ENCODE results near the gene SCRT2.

Gene SCRT2

GRCh38 chr20:709991-710779, 34.6 kb upstream of the SCRT2 start:
- H3K9ac ChIP-seq (ENCODE audit: low read length), result no peak overlapping the region
- no peaks in the 10 kb centered on the region for H3K9me3 ChIP-seq (ENCODE audit: control insufficient read depth, low read length)
- H3K36me3 ChIP-seq (ENCODE audit: control insufficient read depth, insufficient read depth, low read length), result no peaks in the 10 kb centered on the region
- H3K4me1 ChIP-seq (ENCODE audit: control insufficient read depth, insufficient read depth, low read length), result no peaks in the 10 kb centered on the region
- peaks cover 32% of the 10 kb centered on the region for H3K27me3 ChIP-seq (ENCODE audit: control insufficient read depth, insufficient read depth, low read length)
- no peak overlapping the region for H3K4me3 ChIP-seq (ENCODE audit: low read length)

GRCh38 chr20:709423-709822, 33.8 kb upstream of the SCRT2 start:
- no peaks in the 10 kb centered on the region for H3K9me3 ChIP-seq (ENCODE audit: control insufficient read depth, low read length)
- H3K27me3 ChIP-seq (ENCODE audit: control insufficient read depth, insufficient read depth, low read length), result peaks cover 32% of the 10 kb centered on the region
- H3K4me1 ChIP-seq (ENCODE audit: control insufficient read depth, insufficient read depth, low read length), result no peaks in the 10 kb centered on the region
- H3K36me3 ChIP-seq (ENCODE audit: control insufficient read depth, insufficient read depth, low read length), result no peaks in the 10 kb centered on the region
- no peak overlapping the region for H3K4me3 ChIP-seq (ENCODE audit: low read length)
- H3K9ac ChIP-seq (ENCODE audit: low read length), result no peak overlapping the region

GRCh38 chr20:708956-709355, 33.4 kb upstream of the SCRT2 start:
- H3K36me3 ChIP-seq (ENCODE audit: control insufficient read depth, insufficient read depth, low read length), result no peaks in the 10 kb centered on the region
- peaks cover 32% of the 10 kb centered on the region for H3K27me3 ChIP-seq (ENCODE audit: control insufficient read depth, insufficient read depth, low read length)
- H3K9me3 ChIP-seq (ENCODE audit: control insufficient read depth, low read length), result no peaks in the 10 kb centered on the region
- no peak overlapping the region for H3K4me3 ChIP-seq (ENCODE audit: low read length)
- H3K9ac ChIP-seq (ENCODE audit: low read length), result no peak overlapping the region
- H3K4me1 ChIP-seq (ENCODE audit: control insufficient read depth, insufficient read depth, low read length), result no peaks in the 10 kb centered on the region

GRCh38 chr20:707451-708110, 32.0 kb upstream of the SCRT2 start:
- H3K4me1 ChIP-seq (ENCODE audit: control insufficient read depth, insufficient read depth, low read length), result no peaks in the 10 kb centered on the region
- no peaks in the 10 kb centered on the region for H3K36me3 ChIP-seq (ENCODE audit: control insufficient read depth, insufficient read depth, low read length)
- no peak overlapping the region for H3K9ac ChIP-seq (ENCODE audit: low read length)
- H3K4me3 ChIP-seq (ENCODE audit: low read length), result no peak overlapping the region
- H3K27me3 ChIP-seq (ENCODE audit: control insufficient read depth, insufficient read depth, low read length), result peaks cover 32% of the 10 kb centered on the region
- no peaks in the 10 kb centered on the region for H3K9me3 ChIP-seq (ENCODE audit: control insufficient read depth, low read length)

GRCh38 chr20:706366-706885, 30.8 kb upstream of the SCRT2 start:
- Histone ChIP-seq H3K4me3 (ENCODE audit: low read length) (no peak overlapping the region), H3K4me1 (ENCODE audit: control insufficient read depth, insufficient read depth, low read length) (no peaks in the 10 kb centered on the region), H3K27me3 (ENCODE audit: control insufficient read depth, insufficient read depth, low read length) (peaks cover 31% of the 10 kb centered on the region), H3K36me3 (ENCODE audit: control insufficient read depth, insufficient read depth, low read length) (no peaks in the 10 kb centered on the region), H3K9me3 (ENCODE audit: control insufficient read depth, low read length) (no peaks in the 10 kb centered on the region), H3K9ac (ENCODE audit: low read length) (no peak overlapping the region)

- no peaks in the 10 kb centered on the region for H3K9me3 ChIP-seq (ENCODE audit: control insufficient read depth, low read length)
- no peak overlapping the region for H3K9ac ChIP-seq (ENCODE audit: low read length)
- H3K27me3 ChIP-seq (ENCODE audit: control insufficient read depth, insufficient read depth, low read length), result peaks cover 16% of the 10 kb centered on the region
- no peak overlapping the region for H3K4me3 ChIP-seq (ENCODE audit: low read length)
- H3K4me1 ChIP-seq (ENCODE audit: control insufficient read depth, insufficient read depth, low read length), result no peaks in the 10 kb centered on the region
- H3K36me3 ChIP-seq (ENCODE audit: control insufficient read depth, insufficient read depth, low read length), result no peaks in the 10 kb centered on the region
Observed at GRCh38 chr20:704726-705125, 29.1 kb upstream of the SCRT2 start.

- Histone ChIP-seq H3K9me3 (ENCODE audit: control insufficient read depth, low read length) (no peaks in the 10 kb centered on the region), H3K27me3 (ENCODE audit: control insufficient read depth, insufficient read depth, low read length) (peaks cover 4% of the 10 kb centered on the region), H3K4me1 (ENCODE audit: control insufficient read depth, insufficient read depth, low read length) (no peaks in the 10 kb centered on the region), H3K9ac (ENCODE audit: low read length) (no peak overlapping the region), H3K36me3 (ENCODE audit: control insufficient read depth, insufficient read depth, low read length) (no peaks in the 10 kb centered on the region), H3K4me3 (ENCODE audit: low read length) (no peak overlapping the region)
Observed at GRCh38 chr20:703426-703825, 27.8 kb upstream of the SCRT2 start.

- H3K9me3 ChIP-seq (ENCODE audit: control insufficient read depth, low read length), result no peaks in the 10 kb centered on the region
- no peaks in the 10 kb centered on the region for H3K4me1 ChIP-seq (ENCODE audit: control insufficient read depth, insufficient read depth, low read length)
- H3K36me3 ChIP-seq (ENCODE audit: control insufficient read depth, insufficient read depth, low read length), result no peaks in the 10 kb centered on the region
- H3K9ac ChIP-seq (ENCODE audit: low read length), result no peak overlapping the region
- H3K4me3 ChIP-seq (ENCODE audit: low read length), result no peak overlapping the region
- H3K27me3 ChIP-seq (ENCODE audit: control insufficient read depth, insufficient read depth, low read length), result peaks cover 2% of the 10 kb centered on the region
Observed at GRCh38 chr20:703006-703405, 27.4 kb upstream of the SCRT2 start.

- H3K4me1 ChIP-seq (ENCODE audit: control insufficient read depth, insufficient read depth, low read length), result no peaks in the 10 kb centered on the region
- H3K9ac ChIP-seq (ENCODE audit: low read length), result no peak overlapping the region
- no peaks in the 10 kb centered on the region for H3K9me3 ChIP-seq (ENCODE audit: control insufficient read depth, low read length)
- H3K4me3 ChIP-seq (ENCODE audit: low read length), result no peak overlapping the region
- H3K27me3 ChIP-seq (ENCODE audit: control insufficient read depth, insufficient read depth, low read length), result no peaks in the 10 kb centered on the region
- H3K36me3 ChIP-seq (ENCODE audit: control insufficient read depth, insufficient read depth, low read length), result no peaks in the 10 kb centered on the region
Observed at GRCh38 chr20:701401-702129, 26.0 kb upstream of the SCRT2 start.

GRCh38 chr20:699811-700338, 24.3 kb upstream of the SCRT2 start:
- no peak overlapping the region for H3K9ac ChIP-seq (ENCODE audit: low read length)
- no peak overlapping the region for H3K4me3 ChIP-seq (ENCODE audit: low read length)

GRCh38 chr20:699342-699741, 23.7 kb upstream of the SCRT2 start:
- no peaks in the 10 kb centered on the region for H3K27me3 ChIP-seq (ENCODE audit: control insufficient read depth, insufficient read depth, low read length)
- H3K9me3 ChIP-seq (ENCODE audit: control insufficient read depth, low read length), result no peaks in the 10 kb centered on the region
- peaks cover 7% of the 10 kb centered on the region for H3K4me1 ChIP-seq (ENCODE audit: control insufficient read depth, insufficient read depth, low read length)
- no peak overlapping the region for H3K4me3 ChIP-seq (ENCODE audit: low read length)
- no peak overlapping the region for H3K9ac ChIP-seq (ENCODE audit: low read length)
- H3K36me3 ChIP-seq (ENCODE audit: control insufficient read depth, insufficient read depth, low read length), result no peaks in the 10 kb centered on the region

More at GRCh38 chr20:699811-700338, 24.3 kb upstream of the SCRT2 start:
- H3K4me1 ChIP-seq (ENCODE audit: control insufficient read depth, insufficient read depth, low read length), result peaks cover 3% of the 10 kb centered on the region
- H3K27me3 ChIP-seq (ENCODE audit: control insufficient read depth, insufficient read depth, low read length), result no peaks in the 10 kb centered on the region
- H3K36me3 ChIP-seq (ENCODE audit: control insufficient read depth, insufficient read depth, low read length), result no peaks in the 10 kb centered on the region
- no peaks in the 10 kb centered on the region for H3K9me3 ChIP-seq (ENCODE audit: control insufficient read depth, low read length)

- Histone ChIP-seq H3K27me3 (ENCODE audit: control insufficient read depth, insufficient read depth, low read length) (no peaks in the 10 kb centered on the region), H3K9me3 (ENCODE audit: control insufficient read depth, low read length) (no peaks in the 10 kb centered on the region), H3K4me1 (ENCODE audit: control insufficient read depth, insufficient read depth, low read length) (peaks cover 9% of the 10 kb centered on the region), H3K9ac (ENCODE audit: low read length) (no peak overlapping the region), H3K36me3 (ENCODE audit: control insufficient read depth, insufficient read depth, low read length) (no peaks in the 10 kb centered on the region), H3K4me3 (ENCODE audit: low read length) (no peak overlapping the region)
Observed at GRCh38 chr20:698276-698675, 22.7 kb upstream of the SCRT2 start.
